H1 (cell line): ENCODE results near the gene SOAT2. TPM values are rescaled to one million over a fixed set of nuclear protein-coding genes. Genes with fewer than 3 reads are reported as not detected.
"Not testable (repeated sequence)": the region's sequence is repeated elsewhere in the genome, so short reads cannot be mapped to it uniquely, and the experiment has no call there.

Experiments used
- CTCF ChIA-PET: fragments of 300-600 bp; sonication (Branson Sonifier 250); formaldehyde crosslinking; loops from one replicate; lab custom pipeline; 2021; ENCODE audit not compliant: partially characterized antibody; lab: Charles Lee
- POLR2A ChIA-PET: fragments of 300-600 bp; sonication (Branson Sonifier 250); formaldehyde crosslinking; loops from one replicate; lab custom pipeline; 2021; ENCODE audit warnings: inconsistent platforms; ENCODE audit not compliant: partially characterized antibody; lab: Charles Lee
- DNase-seq, 2 experiments: peaks; one replicate each; pipeline versions ENCODE4 v3.0.0 to v3.0.0-alpha.2; 2010 to 2022; ENCODE audit warnings: low spot score in 2 of 2, low read depth in 1 of 2, mixed read lengths in 1 of 2
- FAIRE-seq: peaks from 2 replicates; lab custom pipeline; 2011; peaks lifted over from hg19 to GRCh38; lab: Jason Lieb, UNC
- H2AFZ ChIP-seq: 2 replicates; pipeline ENCODE4 v1.8.1; 2012; ENCODE audit warnings: low read length, inconsistent platforms
- H2AK5ac ChIP-seq: 2 replicates; pipeline ENCODE4 v1.6.1; 2013; ENCODE audit warnings: low read depth, low read length
- H2BK120ac ChIP-seq: replicated peaks from 2 replicates; pipeline ENCODE3; 2013; ENCODE audit warnings: low read depth, low read length, inconsistent platforms
- H2BK12ac ChIP-seq: 2 replicates; pipeline ENCODE4 v1.6.1; 2013; ENCODE audit warnings: low read depth, low read length
- H2BK15ac ChIP-seq: 2 replicates; pipeline ENCODE4 v1.6.1; 2013; ENCODE audit warnings: low read length
- H2BK20ac ChIP-seq: 2 replicates; pipeline ENCODE4 v1.6.1; 2013; ENCODE audit warnings: low read length
- H2BK5ac ChIP-seq: 2 replicates; pipeline ENCODE4 v1.6.1; 2013; ENCODE audit warnings: low read depth, low read length
- H3K14ac ChIP-seq: 2 replicates; pipeline ENCODE4 v1.6.1; 2013; ENCODE audit warnings: inconsistent platforms; ENCODE audit not compliant: insufficient read length
- H3K18ac ChIP-seq: 2 replicates; pipeline ENCODE4 v1.6.1; 2013; ENCODE audit warnings: low read length; ENCODE audit errors: extremely low read depth
- H3K23ac ChIP-seq: 2 replicates; pipeline ENCODE4 v1.6.1; 2013; ENCODE audit warnings: inconsistent platforms; ENCODE audit not compliant: insufficient read length
- H3K23me2 ChIP-seq: 2 replicates; pipeline ENCODE4 v1.6.1; 2013; ENCODE audit warnings: low read depth, low read length
- H3K27ac ChIP-seq: 2 replicates; pipeline ENCODE4 v1.6.1; 2011; ENCODE audit warnings: low read depth, low read length, inconsistent platforms
- H3K27me3 ChIP-seq, 4 experiments: replicated peaks in 1 of 4; 1 replicate in 1 of 4; 2 replicates in 3 of 4; pipeline versions ENCODE4 v1.6.1 to v1.8.1; 2011 to 2013; ENCODE audit warnings: low read length in 3 of 4, mild to moderate bottlenecking in 3 of 4, inconsistent platforms in 2 of 4, mixed read lengths in 2 of 4, moderate library complexity in 1 of 4; ENCODE audit not compliant: control insufficient read depth in 3 of 4, insufficient read depth in 3 of 4; ENCODE audit errors: extremely low read depth in 1 of 4
- H3K36me3 ChIP-seq, 4 experiments: 2 replicates each; pipeline versions ENCODE4 v1.6.1 to v1.8.1; 2011 to 2013; ENCODE audit warnings: mild to moderate bottlenecking in 4 of 4, low read length in 3 of 4, moderate library complexity in 2 of 4, control low read depth in 1 of 4, inconsistent platforms in 1 of 4; ENCODE audit not compliant: insufficient read depth in 4 of 4, control insufficient read depth in 2 of 4
- H3K4ac ChIP-seq: replicated peaks from 2 replicates; pipeline ENCODE3; 2013; ENCODE audit warnings: low read length, low read depth, mixed read lengths, inconsistent platforms; ENCODE audit not compliant: insufficient read length
- H3K4me1 ChIP-seq, 4 experiments: replicated peaks in 1 of 4; 1 replicate in 1 of 4; 2 replicates in 3 of 4; pipeline versions ENCODE4 v1.6.1 to v1.8.1; 2011 to 2013; ENCODE audit warnings: low read length in 3 of 4, inconsistent platforms in 2 of 4, mixed read lengths in 1 of 4; ENCODE audit not compliant: insufficient read depth in 4 of 4, control insufficient read depth in 3 of 4
- H3K4me2 ChIP-seq, 2 experiments: 2 replicates each; pipeline versions ENCODE4 v1.6.1 to v1.8.1; 2011 to 2013; ENCODE audit warnings: low read depth in 2 of 2, low read length in 2 of 2, control low read depth in 1 of 2, inconsistent platforms in 1 of 2, mild to moderate bottlenecking in 1 of 2; ENCODE audit not compliant: insufficient read depth in 1 of 2
- H3K4me3 ChIP-seq, 4 experiments: fragments of 200-600, 300-600 bp in 1 of 4; sonication (generic), shearing (Covaris generic), sonication (Bioruptor Twin) in 1 of 4; 2 replicates each; pipeline versions ENCODE4 v1.5.1 to v1.8.1; 2011 to 2016; ENCODE audit warnings: low read length in 4 of 4, low read depth in 3 of 4, control low read depth in 2 of 4, inconsistent platforms in 2 of 4, mild to moderate bottlenecking in 2 of 4, mixed read lengths in 1 of 4, moderate library complexity in 1 of 4; ENCODE audit not compliant: insufficient read depth in 2 of 4; ENCODE audit errors: extremely low read depth in 1 of 4
- H3K56ac ChIP-seq: replicated peaks from 2 replicates; pipeline ENCODE3; 2013; ENCODE audit warnings: low read depth, mild to moderate bottlenecking, mixed read lengths, low read length, inconsistent platforms; ENCODE audit not compliant: insufficient read length
- H3K79me1 ChIP-seq: 2 replicates; pipeline ENCODE4 v1.6.1; 2013; ENCODE audit warnings: low read depth, low read length, control low read depth
- H3K79me2 ChIP-seq, 2 experiments: 2 replicates each; pipeline versions ENCODE4 v1.6.1 to v1.8.1; 2012 to 2013; ENCODE audit warnings: low read length in 2 of 2, mild to moderate bottlenecking in 2 of 2, inconsistent platforms in 1 of 2; ENCODE audit not compliant: insufficient read depth in 2 of 2, control insufficient read depth in 1 of 2
- H3K9ac ChIP-seq, 4 experiments: replicated peaks in 1 of 4; 1 replicate in 1 of 4; 2 replicates in 3 of 4; pipeline versions ENCODE4 v1.6.1 to v1.8.1; 2011 to 2013; ENCODE audit warnings: low read depth in 3 of 4, low read length in 3 of 4, control low read depth in 2 of 4, mild to moderate bottlenecking in 2 of 4, moderate library complexity in 2 of 4, inconsistent platforms in 1 of 4; ENCODE audit errors: extremely low read depth in 1 of 4
- H3K9me3 ChIP-seq, 2 experiments: 2 replicates each; pipeline versions ENCODE4 v1.6.1 to v1.8.1; 2012 to 2013; ENCODE audit warnings: mild to moderate bottlenecking in 2 of 2, moderate library complexity in 2 of 2, control low read depth in 1 of 2, inconsistent platforms in 1 of 2, low read depth in 1 of 2, low read length in 1 of 2, mixed read lengths in 1 of 2; ENCODE audit not compliant: insufficient read depth in 2 of 2
- H4K20me1 ChIP-seq, 2 experiments: replicated peaks in 1 of 2; 2 replicates each; pipeline versions ENCODE3 to v1.8.1; 2011 to 2013; ENCODE audit warnings: inconsistent platforms in 2 of 2, low read length in 2 of 2, mild to moderate bottlenecking in 1 of 2; ENCODE audit not compliant: insufficient read depth in 2 of 2, control insufficient read depth in 1 of 2
- H4K5ac ChIP-seq: 2 replicates; pipeline ENCODE4 v1.6.1; 2013; ENCODE audit warnings: low read length, low read depth, mixed read lengths, inconsistent platforms; ENCODE audit not compliant: insufficient read length
- H4K8ac ChIP-seq: 2 replicates; pipeline ENCODE4 v1.8.0; 2013; ENCODE audit warnings: mild to moderate bottlenecking, moderate library complexity, low read length, inconsistent platforms; ENCODE audit not compliant: insufficient read depth; ENCODE audit errors: extremely low read depth
- H4K91ac ChIP-seq: replicated peaks from 2 replicates; pipeline ENCODE3; 2013; ENCODE audit warnings: low read length, mixed read lengths, inconsistent platforms; ENCODE audit not compliant: insufficient read length
- KDM1A ChIP-seq: fragments of 200-600, 300-600 bp; sonication (generic); IDR thresholded peaks from 2 replicates; pipeline ENCODE4 v1.7.1; 2016; ENCODE audit warnings: mild to moderate bottlenecking, low read length, borderline replicate concordance
- POLR2AphosphoS5 ChIP-seq: IDR thresholded peaks from 2 replicates; pipeline ENCODE4 v1.6.1; 2011; ENCODE audit warnings: low read depth, low read length
- SIN3A ChIP-seq, 2 experiments: IDR thresholded peaks in 1 of 2; conservative IDR thresholded peaks in 1 of 2; 2 replicates each; pipeline ENCODE4 v1.6.1; 2011 to 2012; ENCODE audit warnings: low read length in 2 of 2, improper control_type of control experiment in 1 of 2, low read depth in 1 of 2, mild to moderate bottlenecking in 1 of 2
- SP1 ChIP-seq: IDR thresholded peaks from 2 replicates; pipeline ENCODE4 v1.6.1; 2011; ENCODE audit warnings: low read depth, low read length
- SUZ12 ChIP-seq: fragments of 200-600 bp; sonication (generic); IDR thresholded peaks from 2 replicates; pipeline ENCODE4 v1.6.1; 2012; ENCODE audit warnings: mild to moderate bottlenecking, inconsistent platforms, low read length, moderate library complexity, mixed read lengths
- TAF1 ChIP-seq: IDR thresholded peaks from 2 replicates; pipeline ENCODE4 v1.6.1; 2011; ENCODE audit warnings: mild to moderate bottlenecking, low read depth, low read length
- WGBS, 2 experiments: shearing (Covaris generic) in 1 of 2; methylation state at CpG; one replicate each; pipeline versions ENCODE4 v1.1.6 to v1.1.7; 2013 to 2015; ENCODE audit warnings: low lambda C conversion rate in 2 of 2, mixed read lengths in 2 of 2, inconsistent platforms in 1 of 2, low coverage in 1 of 2, missing lambda C conversion rate in 1 of 2; ENCODE audit not compliant: insufficient replicate concordance in 2 of 2, insufficient coverage in 1 of 2, insufficient read length in 1 of 2; ENCODE audit errors: extremely low coverage in 1 of 2, missing lambda C conversion rate in 1 of 2; 5-methylcytosine and 5-hydroxymethylcytosine counted together
- polyA plus RNA-seq, 7 experiments: library from polyadenylated mRNA; depleted of rRNA in 3 of 7; stranded (reverse) in 5 of 7; unstranded in 2 of 7; fragments of >200 nt in 5 of 7; fragments of 200-250 nt in 2 of 7; gene quantifications; 1 replicate in 5 of 7; 2 replicates in 1 of 7; 4 replicates in 1 of 7; pipeline versions ENCODE4 v1.2.1 to v1.2.3, GENCODE V29; 2011 to 2013; ENCODE audit warnings: missing spikeins in 2 of 7, mixed read lengths in 2 of 7
- total RNA-seq: library from RNA; stranded (reverse); fragmentation: NEBNext Ultra II Directional; extraction: Animal tissue kit (Norgen Biotek cat#: 25700); gene quantifications from 2 replicates; pipeline ENCODE4 v1.2.1, GENCODE V29; 2021

The SOAT2 gene
- total and polyA plus RNA-seq, 2 of the 8 experiments (the other 6 are each of a cell fraction or from before 2014, with no cell fraction given) = 0.08 TPM; not detected in 1

DNA sequence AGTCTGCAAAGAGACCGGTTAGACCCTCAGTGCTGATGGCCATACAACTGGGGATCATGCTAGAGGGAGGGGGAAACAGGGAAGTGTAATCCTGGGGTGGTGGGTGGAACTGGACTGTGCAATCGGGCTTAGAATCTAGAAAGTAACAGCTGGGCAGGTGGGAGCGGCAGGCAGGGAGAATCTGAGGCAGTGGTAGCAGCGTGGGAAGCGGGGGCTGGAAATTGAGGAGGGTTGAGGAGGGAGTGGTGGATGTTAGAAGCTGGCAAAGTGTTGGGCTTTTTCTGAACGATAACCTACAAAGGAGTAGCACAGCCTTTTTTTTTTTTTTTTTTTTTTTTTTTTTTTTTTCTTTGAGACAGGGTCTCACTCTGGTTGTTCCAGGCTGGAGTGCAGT, 8.9 kb upstream of the SOAT2 start (continued):
- TF ChIP-seq SIN3A (conservative IDR thresholded peaks at IDR 0.05 in 1 of 2, IDR thresholded peaks at IDR 0.05 in 1 of 2; ENCODE audit: low read depth in 1 of 2, low read length in 2 of 2) (no peak), KDM1A (no peak), TAF1 (no peak), SUZ12 (no peak), POLR2AphosphoS5 (no peak), SP1 (no peak)
- TF ChIP-seq, all 59 proteins: peak for 0

DNA sequence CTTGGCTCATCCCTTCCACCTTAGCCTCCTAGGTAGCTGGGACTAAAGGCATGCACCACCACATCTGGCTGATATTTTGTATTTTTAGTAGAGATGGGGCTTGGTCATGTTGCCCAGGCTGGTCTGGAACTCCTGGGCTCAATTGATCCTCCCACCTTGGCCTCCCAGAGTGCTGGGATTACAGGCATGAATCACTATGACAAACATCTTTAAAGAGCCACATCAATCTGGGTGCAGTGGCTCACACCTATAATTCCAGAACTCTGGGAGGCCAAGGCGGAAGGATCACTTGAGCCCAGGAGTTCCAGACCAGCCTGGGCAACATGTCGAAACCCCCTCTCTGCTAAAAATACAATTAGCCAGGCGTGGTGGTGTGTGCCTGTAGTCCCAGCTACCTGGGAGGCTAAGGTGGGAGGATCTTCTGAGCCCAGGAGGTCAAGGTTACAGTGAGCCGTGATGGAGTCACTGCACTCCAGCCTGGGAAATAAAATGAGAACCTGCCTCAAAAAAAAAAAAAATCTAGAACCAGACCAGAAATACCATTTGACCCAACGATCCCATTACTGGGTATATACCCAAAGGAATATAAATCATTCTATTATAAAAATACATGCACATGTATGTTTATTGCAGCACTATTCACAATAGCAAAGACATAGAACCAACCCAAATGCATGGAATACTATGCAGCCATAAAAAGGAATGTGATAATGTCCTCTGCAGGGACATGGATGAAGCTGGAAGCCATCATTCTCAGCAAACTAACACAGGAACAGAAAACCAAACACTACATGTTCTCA, 8.3 kb upstream of the SOAT2 start:
- not testable (repeated sequence) for H2AFZ ChIP-seq, H3K56ac ChIP-seq, H4K5ac ChIP-seq, H2BK5ac ChIP-seq, H3K36me3 ChIP-seq, H2BK120ac ChIP-seq, FAIRE-seq, H3K27ac ChIP-seq, H4K8ac ChIP-seq, H3K18ac ChIP-seq, H3K79me2 ChIP-seq, H2BK15ac ChIP-seq, H3K14ac ChIP-seq, DNase-seq, H3K79me1 ChIP-seq, H3K9ac ChIP-seq, H3K4me3 ChIP-seq, H4K91ac ChIP-seq, H4K20me1 ChIP-seq, H3K4me2 ChIP-seq, H3K9me3 ChIP-seq, H3K4ac ChIP-seq, H2BK20ac ChIP-seq, H3K23ac ChIP-seq
- ChIA-PET CTCF (interaction anchor here (0.6 to 19.1 kb wide), 6 partner anchors 25 to 214 kb away, joined by 3 to 531 read pairs (median 5); partner anchors contain the start of gene SPRYD3), POLR2A (interaction anchor here (0.5 to 2.9 kb wide), 5 partner anchors 8 to 187 kb away, joined by 3 to 13 read pairs (median 4); partner anchors contain the start of genes SOAT2 and SPRYD3)
- H3K23me2 ChIP-seq = peaks cover 28% of the 10 kb centered on the region
- H2BK12ac ChIP-seq = 0 out of 2 replicates have a peak overlapping the region, but pooled peaks have one; percentile 50
- peaks cover 4 to 22% (median 5%) of the 10 kb centered on the region in 4 experiments for H3K4me1 ChIP-seq
- WGBS, 2 experiments = 95% methylated on average over 5 of the region's 5 CpGs; no CpG with 5 or more reads in 1 of the 2 experiments
- peaks cover 0 to 27% (median 16%) of the 10 kb centered on the region in 4 experiments; a peak in 5 of 7 replicates for H3K27me3 ChIP-seq
- H2AK5ac ChIP-seq = peak overlapping the region; percentile 57; the same call in 1 of the 2 replicates
